Kidney epithelial cell (primary cell): ENCODE data around the gene RPL36A. TPM values are rescaled to one million over a fixed set of nuclear protein-coding genes. Genes with fewer than 3 reads are reported as not detected.
A peak's percentile ranks its signal among the peaks of the same experiment; 100 is the strongest.

ENCODE experiments used
- DNase-seq: peaks from one replicate; pipeline ENCODE4 v3.0.0-alpha.2; 2010; ENCODE audit warnings: low read depth
- H3K27me3 ChIP-seq: 2 replicates; pipeline ENCODE4 v1.6.0; 2011; ENCODE audit warnings: low read length; ENCODE audit not compliant: control insufficient read depth, insufficient read depth
- H3K36me3 ChIP-seq: 2 replicates; pipeline ENCODE4 v1.5.1; 2011; ENCODE audit warnings: low read length; ENCODE audit not compliant: control insufficient read depth, insufficient read depth
- H3K4me3 ChIP-seq: 2 replicates; pipeline ENCODE4 v1.5.1; 2011; ENCODE audit warnings: low read depth, mild to moderate bottlenecking, control low read depth, low read length
- CTCF ChIP-seq: IDR thresholded peaks from 2 replicates; pipeline ENCODE4 v1.5.1; 2011; ENCODE audit warnings: mild to moderate bottlenecking, moderate library complexity, low read length, control low read depth, inconsistent platforms; ENCODE audit not compliant: insufficient read depth, poor library complexity, severe bottlenecking
- total RNA-seq: library from RNA; depleted of rRNA; stranded (reverse); fragments of >200 nt; gene quantifications from 2 replicates; pipeline ENCODE4 v1.2.3, GENCODE V29; 2015

Gene RPL36A
- total RNA-seq, 1 donor from 2014 or later, result 3,844 TPM

- no peaks in the 10 kb centered on the region for H3K27me3 ChIP-seq
- TF ChIP-seq CTCF, result no peak
- no peak for DNase-seq
These were observed 3.6 kb downstream of the RPL36A start for GRCh38 chrX:101394372-101394771.

GRCh38 chrX:101395789-101396188 lies 5.0 kb downstream of the RPL36A start:
- Histone ChIP-seq H3K27me3 (no peaks in the 10 kb centered on the region), H3K36me3 (no peaks in the 10 kb centered on the region), H3K4me3 (no peak overlapping the region)
- TF ChIP-seq CTCF, result no peak
- DNase-seq, result no peak

More at GRCh38 chrX:101394372-101394771, 3.6 kb downstream of the RPL36A start:
- Histone ChIP-seq H3K4me3 (no peak overlapping the region), H3K36me3 (no peaks in the 10 kb centered on the region)

GRCh38 chrX:101397779-101398178 lies 7.0 kb downstream of the RPL36A start:
- H3K36me3 ChIP-seq, result no peaks in the 10 kb centered on the region
- H3K27me3 ChIP-seq, result no peaks in the 10 kb centered on the region
- DNase-seq, result no peak
- TF ChIP-seq CTCF, result no peak
- H3K4me3 ChIP-seq, result no peak overlapping the region

- no peak for TF ChIP-seq CTCF
- Histone ChIP-seq H3K4me3 (no peak overlapping the region), H3K36me3 (no peaks in the 10 kb centered on the region), H3K27me3 (no peaks in the 10 kb centered on the region)
- no peak for DNase-seq
These were observed 7.9 kb downstream of the RPL36A start for GRCh38 chrX:101398694-101399093.

- TF ChIP-seq CTCF, result no peak
- H3K4me3 ChIP-seq, result no peak overlapping the region
- no peak for DNase-seq
- no peaks in the 10 kb centered on the region for H3K27me3 ChIP-seq
- H3K36me3 ChIP-seq, result no peaks in the 10 kb centered on the region
These were observed 9.0 kb downstream of the RPL36A start for GRCh38 chrX:101399825-101400224.

- Histone ChIP-seq H3K36me3 (no peaks in the 10 kb centered on the region), H3K27me3 (no peaks in the 10 kb centered on the region), H3K4me3 (peak overlapping the region; percentile 63)
- DNase-seq, result no peak
- no peak for TF ChIP-seq CTCF
These were observed 16.4 kb downstream of the RPL36A start for GRCh38 chrX:101407167-101407747.
